GM21423 (cell line): ENCODE results near the gene LARP6.

Source experiments
- ATAC-seq: cut with Tn5 transposase; IDR thresholded peaks from one replicate; pipeline ENCODE4 v1.9.1; 2021; ENCODE audit warnings: mild to moderate bottlenecking, moderate library complexity; ENCODE audit not compliant: unreplicated experiment

LARP6 gene

GRCh38 chr15:70796516-70797310 is 57.2 kb downstream of the LARP6 start:
- ATAC-seq: no peak

GRCh38 chr15:70795311-70795665 is 58.7 kb downstream of the LARP6 start:
- ATAC-seq: no peak

GRCh38 chr15:70794596-70795310 is 59.2 kb downstream of the LARP6 start:
- no peak for ATAC-seq

- no peak for ATAC-seq
Measured at GRCh38 chr15:70793694-70794093, 60.3 kb downstream of the LARP6 start.

GRCh38 chr15:70792171-70792573 is 61.8 kb downstream of the LARP6 start:
- no peak for ATAC-seq

GRCh38 chr15:70791259-70791658 is 62.7 kb downstream of the LARP6 start:
- ATAC-seq: no peak

- no peak for ATAC-seq
Measured at GRCh38 chr15:70789213-70789612, 64.7 kb downstream of the LARP6 start.

- ATAC-seq: no peak
Measured at GRCh38 chr15:70788114-70789049, 65.6 kb downstream of the LARP6 start.

GRCh38 chr15:70786996-70787395 is 67.0 kb downstream of the LARP6 start:
- ATAC-seq: no peak

GRCh38 chr15:70783610-70784022 is 70.3 kb downstream of the LARP6 start:
- ATAC-seq: no peak

GRCh38 chr15:70783041-70783440 is 70.9 kb downstream of the LARP6 start:
- ATAC-seq: no peak

GRCh38 chr15:70781236-70781635 is 72.7 kb downstream of the LARP6 start:
- no peak for ATAC-seq
